Glutamatergic neuron (in vitro differentiated cells): Measurements from ENCODE around the gene CEPT1. TPM values are rescaled to one million over a fixed set of nuclear protein-coding genes. Genes with fewer than 3 reads are reported as not detected.

Experiments
- DNase-seq: peaks from one replicate; pipeline ENCODE4 v3.0.0; 2022
- H3K27ac Mint-ChIP-seq: one replicate; pipeline ENCODE4 v1.8.0; 2020; ENCODE audit warnings: mild to moderate bottlenecking, mixed read lengths, inconsistent platforms; ENCODE audit not compliant: unreplicated experiment
- H3K27me3 Mint-ChIP-seq: one replicate; pipeline ENCODE4 v1.8.0; 2020; ENCODE audit warnings: mild to moderate bottlenecking, moderate library complexity, mixed read lengths, inconsistent platforms; ENCODE audit not compliant: unreplicated experiment
- H3K36me3 Mint-ChIP-seq: one replicate; pipeline ENCODE4 v1.8.0; 2020; ENCODE audit warnings: mild to moderate bottlenecking, mixed read lengths, inconsistent platforms; ENCODE audit not compliant: unreplicated experiment
- H3K4me1 Mint-ChIP-seq: one replicate; pipeline ENCODE4 v1.8.0; 2020; ENCODE audit warnings: mild to moderate bottlenecking, low read depth, mixed read lengths, inconsistent platforms; ENCODE audit not compliant: unreplicated experiment
- H3K4me3 Mint-ChIP-seq: one replicate; pipeline ENCODE4 v1.8.0; 2020; ENCODE audit warnings: mild to moderate bottlenecking, mixed read lengths, inconsistent platforms; ENCODE audit not compliant: unreplicated experiment
- H3K9me3 Mint-ChIP-seq: one replicate; pipeline ENCODE4 v1.8.0; 2020; ENCODE audit warnings: mild to moderate bottlenecking, moderate library complexity, mixed read lengths, inconsistent platforms; ENCODE audit not compliant: unreplicated experiment
- CTCF ChIP-seq: fragments of 200-600 bp; sonication (generic); IDR thresholded peaks from one replicate; pipeline ENCODE4 v1.5.0; 2021; ENCODE audit not compliant: partially characterized antibody, unreplicated experiment
- total RNA-seq: library from RNA; stranded (reverse); fragmentation: NEBNext Ultra II Directional; extraction: Animal tissue kit (Norgen Biotek cat#: 25700); gene quantifications from one replicate; pipeline ENCODE4 v1.2.1, GENCODE V29; 2021; ENCODE audit not compliant: unreplicated experiment

CEPT1 gene
- total RNA-seq, 1 donor from 2014 or later, result 35.6 TPM

GRCh38 chr1:111209622-111210021 is 69.6 kb downstream of the CEPT1 start:
- TF ChIP-seq CTCF, result no peak
- H3K27ac Mint-ChIP-seq, result no peak overlapping the region
- peaks cover 2% of the 10 kb centered on the region for H3K4me1 Mint-ChIP-seq
- no peak for DNase-seq
- H3K36me3 Mint-ChIP-seq, result peaks cover 4% of the 10 kb centered on the region
- H3K27me3 Mint-ChIP-seq, result peaks cover 2% of the 10 kb centered on the region
- no peaks in the 10 kb centered on the region for H3K9me3 Mint-ChIP-seq
- no peak overlapping the region for H3K4me3 Mint-ChIP-seq

- Mint-ChIP-seq H3K27me3 (no peaks in the 10 kb centered on the region), H3K9me3 (no peaks in the 10 kb centered on the region), H3K4me3 (no peak overlapping the region), H3K27ac (no peak overlapping the region), H3K36me3 (no peaks in the 10 kb centered on the region), H3K4me1 (no peaks in the 10 kb centered on the region)
- DNase-seq, result no peak
- TF ChIP-seq CTCF, result no peak
Measured at GRCh38 chr1:111211921-111212320, 71.9 kb downstream of the CEPT1 start.

GRCh38 chr1:111212634-111213335 is 72.8 kb downstream of the CEPT1 start:
- Mint-ChIP-seq H3K27ac (no peak overlapping the region), H3K36me3 (no peaks in the 10 kb centered on the region), H3K9me3 (no peaks in the 10 kb centered on the region), H3K27me3 (peaks cover 1% of the 10 kb centered on the region), H3K4me3 (no peak overlapping the region), H3K4me1 (no peaks in the 10 kb centered on the region)
- no peak for DNase-seq
- TF ChIP-seq CTCF, result no peak

- Mint-ChIP-seq H3K27me3 (peaks cover 3% of the 10 kb centered on the region), H3K4me1 (no peaks in the 10 kb centered on the region), H3K36me3 (no peaks in the 10 kb centered on the region), H3K4me3 (no peak overlapping the region), H3K27ac (no peak overlapping the region), H3K9me3 (no peaks in the 10 kb centered on the region)
- DNase-seq, result no peak
- TF ChIP-seq CTCF, result no peak
Measured at GRCh38 chr1:111213412-111213811, 73.4 kb downstream of the CEPT1 start.

GRCh38 chr1:111214074-111214801 is 74.2 kb downstream of the CEPT1 start:
- no peak for DNase-seq
- H3K27ac Mint-ChIP-seq, result no peak overlapping the region
- H3K4me1 Mint-ChIP-seq, result no peaks in the 10 kb centered on the region
- H3K36me3 Mint-ChIP-seq, result no peaks in the 10 kb centered on the region
- TF ChIP-seq CTCF, result no peak
- H3K9me3 Mint-ChIP-seq, result no peaks in the 10 kb centered on the region
- H3K4me3 Mint-ChIP-seq, result no peak overlapping the region
- peaks cover 3% of the 10 kb centered on the region for H3K27me3 Mint-ChIP-seq
